Heart left ventricle (tissue), 13 donors: ENCODE measurements around the gene PHF2.

ENCODE experiments used
- CTCF ChIP-seq, 12 donors: fragments of 200-600 bp; sonication (generic) in 4 of 12; IDR thresholded peaks; one replicate each; pipeline versions ENCODE4 v1.5.0 to v1.8.0; 2018 to 2022; ENCODE audit warnings: antibody characterized with exemption in 12 of 12, mild to moderate bottlenecking in 5 of 12
- POLR2A ChIP-seq, 2 donors: fragments of 450-650 bp; IDR thresholded peaks; one replicate each; pipeline ENCODE4 v1.6.1; 2017; ENCODE audit warnings: antibody characterized with exemption in 2 of 2, mild to moderate bottlenecking in 2 of 2, moderate library complexity in 2 of 2
- donor health status: ischemic (EF 13 %, LVEDD 7.1; RV severe dilation, severe dysfunction).
- donor health status: DM: no; HTN: yes; CAD: no.
- donor health status: DM: no; HTN: no; CAD: no.
- donor health status: ischemic (EF 25% LVEDD 6.9; RV normal size, moderate dysfunction).
- donor health status: ischemic (EF 25% LVEDD 5.7; RV mildly dilated, moderate dysfunction).
- donor health status: ischemic (EF 35%, LVEDD 5.7; RV mildly dilated, moderate dysfunction).
- donor health status: nonischemic (EF 11% LVEDD 7.7; RV severe dilation, severe dysfunction).
- donor health status: DM: yes; HTN: yes; CAD: no.
- donor health status: PGD.
- donor health status: ischemic (EF 29% LVEDD 5.4; RV normal size, mild dysfunction).
- donor health status: nonischemic (EF 23%, LVEDD 6.1; RV moderate dilation, normal function).

DNA sequence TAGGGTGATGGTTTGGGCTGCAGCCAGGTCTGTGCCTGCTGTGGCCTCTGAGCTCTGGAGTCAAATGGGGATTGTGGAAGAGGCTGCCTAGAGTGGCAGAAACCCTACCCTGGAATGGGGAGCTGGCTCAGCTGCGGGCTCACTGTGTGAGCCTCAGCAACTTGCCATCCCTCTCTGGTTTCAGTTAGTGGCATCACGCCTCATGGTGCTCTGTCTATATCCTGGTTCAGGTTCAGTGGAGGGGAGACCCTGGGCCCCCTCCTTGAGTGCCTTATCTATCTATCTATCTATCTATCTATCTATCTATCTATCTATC is 132.6 kb downstream of the PHF2 start:
- no peak for TF ChIP-seq CTCF (IDR thresholded peaks at IDR 0.05)
- TF ChIP-seq POLR2A (IDR thresholded peaks at IDR 0.05), result no peak
